ENCODE measurements around the gene DHRS12.

DHRS12 gene

DNA sequence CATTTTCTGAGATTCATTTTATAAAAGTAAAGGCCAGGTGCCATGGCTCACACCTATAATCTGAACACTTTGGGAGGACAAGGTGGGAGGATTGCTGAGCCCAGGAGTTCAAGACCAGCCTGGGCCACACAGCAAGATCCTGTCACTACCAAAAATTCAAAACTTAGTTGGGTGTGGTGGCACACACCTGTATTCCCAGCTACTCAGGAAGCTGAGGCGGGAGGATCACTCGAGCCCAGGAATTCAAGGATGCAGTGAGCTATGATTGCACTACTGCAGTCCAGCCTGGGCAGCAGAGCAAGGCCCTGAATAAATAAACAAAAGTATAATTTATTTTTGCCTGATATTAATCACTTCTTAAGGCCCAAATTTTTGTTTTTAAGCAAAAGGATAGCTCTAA is 40.5 kb downstream of the DHRS12 start:
- FAIRE-seq (no peak), DNase-seq (ENCODE audit: low spot score) (no peak)

DNA sequence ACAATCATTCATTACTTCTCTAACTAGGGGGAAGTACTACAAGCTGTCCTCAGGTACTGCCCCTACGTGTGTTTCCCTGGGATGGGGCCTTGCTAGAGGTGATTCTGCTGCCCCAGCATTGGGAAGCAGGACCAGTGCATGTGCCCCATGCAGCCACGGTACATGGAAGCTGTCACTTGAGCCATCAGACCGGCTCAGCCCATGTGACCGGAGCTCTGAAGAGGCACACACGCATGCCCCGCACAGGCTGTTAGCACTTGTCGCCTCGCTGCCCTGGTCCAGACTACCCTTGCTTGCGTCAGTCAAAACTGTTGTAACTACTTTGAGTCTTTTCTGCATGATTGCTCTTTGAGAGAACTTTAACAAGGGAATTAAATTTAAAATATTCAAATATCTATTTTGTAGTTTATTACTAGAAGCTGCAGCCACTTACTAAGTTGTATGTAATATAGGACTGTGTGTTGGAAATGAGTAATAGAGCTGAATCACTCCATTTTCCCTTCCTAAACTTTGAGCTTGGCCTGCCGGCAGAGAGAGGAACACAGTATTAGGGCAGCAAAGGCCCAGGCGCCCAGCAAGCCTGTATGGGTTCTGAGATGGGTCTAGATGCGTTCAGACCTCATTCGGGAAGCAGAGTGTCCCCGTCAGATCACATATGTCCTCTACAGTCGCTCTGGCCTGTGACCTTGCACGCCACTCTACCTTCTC is 42.2 kb downstream of the DHRS12 start:
- no peak for FAIRE-seq

DNA sequence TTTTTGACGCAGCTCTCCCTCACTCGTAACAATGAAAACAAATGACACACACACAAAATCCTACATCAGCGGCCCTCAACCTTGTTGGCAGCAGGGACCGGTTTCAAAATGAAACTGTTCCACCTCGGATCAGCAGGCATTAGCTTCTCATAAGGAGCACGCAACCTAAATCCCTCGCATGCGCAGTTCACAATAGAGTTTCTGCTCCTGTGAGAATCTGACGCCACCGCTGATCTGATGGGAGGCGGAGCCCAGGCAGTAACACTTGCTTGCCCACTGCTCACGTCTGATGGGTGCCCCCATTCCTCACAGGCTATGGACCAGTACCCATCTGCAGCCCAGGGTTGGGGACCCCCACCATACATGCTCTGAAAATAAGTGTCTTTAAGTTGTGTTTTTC is 43.4 kb downstream of the DHRS12 start:
- FAIRE-seq (no peak), DNase-seq (ENCODE audit: low spot score) (no peak)

More for the DNA sequence above, 42.2 kb downstream of the DHRS12 start:
- DNase-seq (ENCODE audit: low spot score) = no peak

DNA sequence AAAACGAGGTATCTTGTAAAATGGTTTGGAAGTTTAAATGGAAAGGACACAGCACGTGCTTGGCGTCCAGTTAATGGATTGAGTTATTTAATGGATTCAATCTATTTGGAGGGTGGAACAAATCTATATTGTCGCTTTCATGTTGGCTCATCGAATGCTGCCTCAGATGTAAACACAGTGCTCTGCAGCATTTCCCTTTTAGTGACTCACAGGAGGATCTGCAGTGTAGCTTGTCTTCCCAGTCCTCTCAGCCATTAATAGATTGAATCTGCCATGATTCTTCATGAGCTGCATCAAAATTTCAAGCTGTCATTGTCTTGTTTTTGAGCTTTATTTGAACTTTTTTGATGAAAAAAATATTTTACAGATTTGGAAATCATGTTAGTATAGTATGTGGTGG is 44.7 kb downstream of the DHRS12 start:
- FAIRE-seq (no peak), DNase-seq (ENCODE audit: low spot score) (no peak)

DNA sequence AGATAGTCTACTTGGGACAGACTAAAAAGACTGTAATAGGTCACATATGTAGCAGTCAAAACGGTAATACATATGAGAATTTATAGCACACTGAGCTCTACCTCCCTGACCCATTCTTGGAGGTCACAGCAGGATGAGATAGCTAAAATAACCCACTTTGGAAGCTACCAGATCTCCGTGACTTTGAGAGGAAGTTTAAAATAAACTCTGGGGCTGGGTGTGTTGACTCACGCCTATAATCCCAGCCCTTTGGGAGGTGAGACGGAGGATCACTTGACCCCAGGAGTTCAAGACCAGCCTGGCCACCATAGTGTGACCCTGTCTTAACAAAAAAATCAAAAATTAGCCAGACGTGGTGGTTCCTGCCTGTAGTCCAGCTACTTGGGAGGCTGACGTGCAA is 45.3 kb downstream of the DHRS12 start:
- DNase-seq (ENCODE audit: low spot score) (no peak), FAIRE-seq (no peak)

DNA sequence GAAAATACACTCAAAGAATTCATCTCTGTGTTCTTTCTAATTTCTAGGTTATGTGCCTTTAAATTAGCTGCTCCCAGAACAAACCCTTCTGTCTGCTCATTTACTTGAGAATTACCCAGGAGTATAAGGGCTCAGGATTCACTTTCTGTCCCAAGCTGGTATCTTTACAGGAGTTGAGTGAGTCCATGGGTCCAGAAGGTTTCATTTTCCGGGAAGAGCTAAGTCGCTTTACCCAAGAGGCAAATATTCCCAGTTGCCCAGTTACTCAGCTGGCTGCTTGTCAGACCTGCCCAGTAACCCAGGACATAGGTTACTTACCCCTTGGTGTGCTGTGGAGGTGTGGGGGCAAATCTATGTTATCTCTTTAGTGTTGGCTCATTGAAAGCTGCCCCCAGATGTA is 47.3 kb downstream of the DHRS12 start:
- FAIRE-seq = no peak
- DNase-seq (ENCODE audit: low spot score) = no peak

DNA sequence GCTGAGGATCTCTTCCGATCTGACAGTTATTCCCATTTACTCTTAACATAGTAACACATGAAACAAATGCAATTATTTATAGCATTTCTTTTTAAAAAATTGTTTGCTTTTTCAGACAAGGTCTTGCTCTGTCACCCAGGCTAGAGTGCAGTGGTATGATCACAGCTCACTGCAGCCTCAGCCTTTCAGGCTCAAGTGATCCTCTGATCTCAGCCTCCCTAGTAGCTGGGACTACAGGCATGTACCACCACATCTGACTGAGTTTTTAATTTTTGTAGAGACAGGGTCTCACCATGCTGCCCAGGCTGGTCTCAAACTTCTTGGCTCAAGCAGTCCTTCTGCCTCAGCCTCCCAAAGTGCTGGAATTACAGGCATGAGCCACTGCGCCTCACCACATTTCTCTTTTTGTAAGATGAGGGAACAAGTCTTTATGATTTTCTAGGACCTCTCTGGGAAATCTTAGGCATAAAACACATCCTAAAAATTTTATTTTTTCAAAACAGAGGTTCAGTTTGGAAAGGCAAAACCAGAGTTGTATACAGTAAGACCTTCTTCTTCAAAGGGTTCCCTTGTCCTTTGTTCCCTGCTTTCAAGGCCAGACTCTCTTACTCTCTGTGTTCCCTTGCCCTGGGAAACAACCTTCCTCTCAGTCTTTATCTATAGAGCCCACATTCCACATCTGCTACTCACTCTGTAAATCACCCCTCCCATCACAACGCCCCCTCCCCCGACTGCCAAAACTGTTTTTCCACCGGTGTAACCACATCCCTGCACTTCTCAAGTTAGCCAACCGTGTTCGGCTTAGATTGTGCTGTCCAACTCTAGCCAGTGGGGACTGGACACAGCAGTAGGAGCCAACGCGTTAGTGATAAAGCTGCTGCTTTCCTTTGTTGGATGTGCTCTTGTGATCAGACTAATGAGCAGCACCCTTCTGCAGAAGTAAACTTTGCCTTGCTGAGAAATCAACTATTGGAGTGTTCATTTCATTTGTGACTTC is 56.2 kb downstream of the DHRS12 start:
- FAIRE-seq (no peak), DNase-seq (ENCODE audit: low spot score) (no peak)

DNA sequence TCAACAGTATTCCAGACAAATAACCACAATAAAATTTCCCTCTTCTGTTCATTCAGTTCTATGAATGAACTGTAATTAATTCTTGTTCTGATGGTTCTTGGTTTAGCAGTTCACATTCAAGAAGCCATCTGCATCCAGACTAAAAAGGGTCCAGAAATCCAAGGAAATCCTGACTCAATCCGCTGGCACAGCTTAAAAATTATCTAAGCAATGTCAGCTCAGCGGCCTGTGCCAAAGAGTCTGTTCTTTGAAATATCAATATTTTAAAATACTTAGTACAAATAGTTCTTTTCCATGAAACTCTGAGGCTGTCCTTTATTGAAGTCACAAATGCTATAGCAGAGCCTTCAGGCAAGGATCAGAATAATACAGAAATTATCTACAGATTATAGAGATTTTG is 57.2 kb downstream of the DHRS12 start:
- FAIRE-seq = no peak
- DNase-seq (ENCODE audit: low spot score) = no peak

DNA sequence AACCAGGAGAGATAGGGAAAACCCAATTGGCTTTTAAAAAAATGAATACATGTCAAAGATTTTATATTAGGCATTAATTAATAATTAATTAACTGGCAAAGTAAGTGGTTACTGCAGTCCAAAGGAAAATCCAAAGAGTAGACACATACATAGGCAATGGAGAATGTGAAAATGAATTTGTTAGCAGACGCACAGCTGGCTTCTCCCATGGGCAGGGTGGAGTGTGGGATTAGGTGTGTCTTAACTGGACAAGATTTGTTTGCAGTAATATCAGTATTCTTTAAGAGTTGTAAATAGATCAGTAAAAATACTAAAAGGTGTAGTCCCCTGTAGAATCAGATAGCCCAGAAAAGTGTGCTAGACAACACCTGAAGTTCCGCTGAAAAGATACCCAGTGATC is 58.7 kb downstream of the DHRS12 start:
- DNase-seq (ENCODE audit: low spot score) (no peak), FAIRE-seq (no peak)

DNA sequence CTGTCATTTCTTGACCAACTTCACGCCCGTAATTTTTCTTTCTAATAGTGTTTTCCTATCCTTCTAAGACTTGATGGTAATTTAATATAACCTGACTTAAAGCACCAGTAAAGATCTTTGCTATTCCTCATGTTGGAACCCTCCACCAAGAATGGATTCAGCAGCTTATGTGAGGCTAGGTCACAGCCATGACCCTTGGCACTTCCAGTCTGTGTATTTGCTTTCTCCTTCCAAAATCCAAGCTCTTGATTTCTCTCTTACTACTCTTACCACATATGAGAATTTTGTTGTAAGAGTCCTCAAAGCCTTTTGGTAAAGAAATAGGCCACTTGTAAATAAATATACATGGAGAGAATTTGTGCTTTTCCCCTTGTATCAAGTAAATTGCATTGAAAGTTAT is 61.4 kb downstream of the DHRS12 start:
- no peak for DNase-seq (ENCODE audit: low spot score)
- FAIRE-seq = no peak

DNA sequence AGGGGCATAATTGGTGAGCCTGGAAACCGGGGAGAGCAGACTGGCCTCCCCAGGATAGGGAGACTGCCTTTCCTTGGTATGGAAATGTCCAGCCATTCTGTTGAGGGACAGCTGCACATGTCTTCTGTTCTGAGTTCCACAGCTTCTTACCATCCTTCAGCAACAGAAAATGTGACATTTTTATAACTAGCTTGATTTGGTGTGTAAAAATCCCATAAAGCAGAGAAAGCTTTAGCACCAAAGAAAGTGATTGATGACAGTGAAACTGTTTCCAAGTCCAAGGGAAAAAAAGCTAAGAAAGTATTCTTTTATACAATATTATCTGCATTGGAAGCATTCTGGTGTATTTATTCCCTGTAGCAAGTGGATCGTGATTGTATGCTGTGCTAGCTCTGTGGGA is 61.9 kb downstream of the DHRS12 start:
- DNase-seq (ENCODE audit: low spot score) = no peak
- no peak for FAIRE-seq

DNA sequence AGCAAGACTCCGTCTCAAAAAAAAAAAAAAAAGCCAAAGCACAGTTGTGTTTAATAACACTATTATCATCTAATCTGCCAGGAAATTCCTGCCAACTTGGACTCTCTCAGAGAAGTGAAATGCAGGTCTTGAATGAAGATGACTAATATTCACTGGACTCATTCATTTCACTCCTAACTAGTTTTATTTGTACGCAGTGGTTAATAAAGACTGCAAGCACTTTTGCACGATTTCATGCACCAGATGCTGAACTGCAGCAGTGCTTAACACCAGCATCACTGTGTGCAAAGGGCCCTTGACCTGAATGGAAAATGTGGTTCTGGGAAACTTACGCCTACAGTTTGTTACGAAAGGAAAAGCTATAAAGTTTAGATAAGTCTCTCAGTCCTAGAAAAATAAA is 63.3 kb downstream of the DHRS12 start:
- no peak for DNase-seq (ENCODE audit: low spot score)
- FAIRE-seq = no peak

DNA sequence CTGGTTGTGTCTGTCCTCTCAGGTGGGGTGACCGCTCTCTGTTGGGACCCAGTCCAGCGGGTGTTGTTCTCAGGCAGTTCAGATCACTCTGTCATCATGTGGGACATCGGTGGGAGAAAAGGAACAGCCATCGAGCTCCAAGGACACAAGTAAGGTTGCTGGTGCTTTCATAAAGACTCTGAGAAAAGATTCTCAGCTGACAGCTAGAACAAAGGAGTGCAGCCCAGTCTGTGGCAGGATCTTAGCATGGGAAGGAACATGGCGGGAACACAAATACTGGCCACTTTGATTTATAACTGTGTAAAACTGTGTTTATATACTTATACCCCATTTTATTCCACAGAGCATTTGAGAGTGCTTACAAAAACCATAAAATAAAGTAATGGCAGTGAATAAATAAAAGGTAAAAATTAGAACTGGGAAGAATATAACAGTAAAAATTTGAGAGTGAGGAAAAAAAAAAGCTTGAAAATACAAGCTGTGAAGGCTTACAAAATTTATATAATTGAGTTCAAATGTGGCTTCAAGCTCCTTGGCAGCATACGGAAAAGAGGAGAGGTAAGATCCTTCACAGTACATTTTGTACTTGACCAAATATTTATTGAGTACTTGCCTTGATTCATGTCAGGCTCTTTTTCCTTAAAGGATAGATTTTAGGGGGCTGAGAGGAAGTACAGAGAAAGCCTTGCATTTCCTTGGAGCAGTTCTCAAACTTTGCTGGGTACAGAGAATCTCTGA is 64.8 kb downstream of the DHRS12 start:
- FAIRE-seq = no peak
- no peak for DNase-seq (ENCODE audit: low spot score)

DNA sequence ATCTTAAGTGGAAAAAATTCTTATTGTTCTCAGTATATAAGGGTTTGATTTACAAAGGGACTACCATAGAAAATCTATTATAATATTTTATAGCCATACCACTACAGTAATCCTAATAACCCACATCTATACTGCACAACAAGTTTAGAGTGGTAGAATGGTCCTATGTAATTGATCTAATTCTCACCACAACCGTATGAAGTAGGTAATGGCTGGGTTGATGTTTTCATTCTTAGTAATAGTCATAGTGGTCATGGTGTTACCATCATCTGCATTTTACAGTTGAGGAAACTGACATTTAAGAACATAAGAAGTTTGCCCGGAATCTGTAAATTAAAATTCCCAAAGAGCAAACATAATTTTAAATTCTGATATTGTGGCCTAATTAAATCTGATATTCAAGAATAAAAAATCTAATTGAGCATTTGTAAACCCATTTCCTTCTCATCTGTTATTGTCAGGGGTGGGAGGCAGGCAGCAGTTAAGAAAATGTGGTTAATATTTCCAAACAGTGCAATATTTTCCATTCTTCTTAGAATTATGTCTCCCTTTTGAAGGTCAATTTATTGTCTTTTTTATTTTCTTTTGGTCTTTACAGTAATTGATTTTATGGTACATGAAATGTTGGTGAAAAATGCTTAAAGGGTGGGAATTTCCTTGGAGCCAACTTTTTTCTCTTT is 65.6 kb downstream of the DHRS12 start:
- FAIRE-seq (no peak), DNase-seq (ENCODE audit: low spot score) (no peak)

DNA sequence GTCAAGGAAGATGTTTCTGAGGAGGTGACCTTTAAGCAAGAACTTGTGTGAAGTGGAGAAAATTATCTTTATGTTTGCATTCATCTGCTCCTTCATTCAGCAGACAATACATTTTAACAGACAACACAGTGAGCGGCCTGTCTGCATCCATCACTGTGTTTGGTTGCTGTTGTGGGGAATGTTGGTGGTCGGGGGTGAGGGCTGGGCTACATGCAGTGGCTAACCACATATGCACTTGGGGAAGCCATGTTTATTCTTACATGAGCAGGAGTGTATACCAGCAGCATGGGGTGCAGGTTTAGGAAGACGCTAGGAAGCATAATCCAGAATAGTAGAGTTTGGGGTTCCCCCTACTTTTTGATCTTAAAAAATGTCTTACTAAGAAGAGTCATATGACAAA is 66.4 kb downstream of the DHRS12 start:
- no peak for DNase-seq (ENCODE audit: low spot score)
- no peak for FAIRE-seq

DNA sequence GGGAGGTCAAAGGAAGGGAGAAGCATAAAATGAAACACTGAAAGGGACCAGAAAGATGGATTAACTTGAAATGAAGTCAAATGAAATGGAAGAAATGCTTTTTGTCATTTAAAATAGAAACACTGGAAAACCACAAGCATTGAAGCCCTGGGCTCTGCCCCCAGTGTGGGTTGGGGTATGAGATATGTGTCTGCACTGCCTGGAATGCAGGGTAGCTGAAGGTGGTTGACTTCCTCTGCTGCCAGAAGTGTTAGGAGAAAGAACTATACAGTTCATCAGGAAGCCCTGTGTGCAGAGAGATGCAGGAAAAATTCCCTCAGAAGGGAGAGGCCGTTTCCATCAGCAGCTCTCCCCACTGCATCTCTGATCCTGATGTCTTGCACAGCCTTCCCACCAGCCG is 69.2 kb downstream of the DHRS12 start:
- DNase-seq (ENCODE audit: low spot score) (no peak), FAIRE-seq (no peak)

DNA sequence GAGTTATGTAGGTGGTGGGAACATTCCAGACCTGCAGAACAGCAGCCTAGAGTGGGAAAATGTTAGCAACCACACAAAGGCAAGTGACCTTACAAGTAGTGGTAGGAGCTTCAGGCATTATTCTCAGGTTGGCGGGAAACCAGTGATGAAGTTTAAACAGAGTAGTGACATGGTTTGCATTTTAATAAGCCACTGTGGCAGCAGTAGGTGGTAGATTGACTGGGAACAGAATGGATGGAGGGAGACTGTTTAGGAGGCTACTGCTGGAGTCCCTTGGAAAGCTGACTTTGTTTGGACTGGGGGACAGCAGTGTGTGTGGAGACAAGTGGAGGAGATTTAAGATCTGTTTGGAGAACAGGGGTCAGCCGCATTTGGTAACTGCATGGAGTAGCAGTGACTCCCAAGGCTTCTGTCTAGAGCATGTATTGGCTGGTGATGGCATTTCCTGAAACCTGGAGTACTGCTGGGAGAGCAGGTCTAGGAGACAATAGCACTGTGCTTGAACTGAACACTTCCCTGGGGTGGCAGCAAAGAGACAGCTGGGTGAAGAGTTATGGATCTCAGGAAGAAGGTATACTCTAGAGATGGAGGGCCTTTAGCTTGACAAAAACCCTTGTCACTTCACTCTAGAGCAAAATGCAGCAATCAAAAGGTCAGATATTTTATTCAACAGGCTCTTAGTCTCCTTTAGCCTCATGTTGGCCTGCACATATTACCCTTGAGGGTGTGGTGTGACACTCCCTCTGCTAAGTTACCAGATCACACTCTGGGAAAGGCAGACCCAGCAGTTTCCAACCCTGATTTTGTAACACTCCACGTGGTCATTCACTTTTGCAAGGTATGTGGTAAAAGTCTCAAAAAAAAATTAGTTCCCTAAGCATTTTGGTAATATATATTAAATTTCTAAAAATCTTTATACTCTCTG is 70.3 kb downstream of the DHRS12 start:
- FAIRE-seq = no peak
- no peak for DNase-seq (ENCODE audit: low spot score)

DNA sequence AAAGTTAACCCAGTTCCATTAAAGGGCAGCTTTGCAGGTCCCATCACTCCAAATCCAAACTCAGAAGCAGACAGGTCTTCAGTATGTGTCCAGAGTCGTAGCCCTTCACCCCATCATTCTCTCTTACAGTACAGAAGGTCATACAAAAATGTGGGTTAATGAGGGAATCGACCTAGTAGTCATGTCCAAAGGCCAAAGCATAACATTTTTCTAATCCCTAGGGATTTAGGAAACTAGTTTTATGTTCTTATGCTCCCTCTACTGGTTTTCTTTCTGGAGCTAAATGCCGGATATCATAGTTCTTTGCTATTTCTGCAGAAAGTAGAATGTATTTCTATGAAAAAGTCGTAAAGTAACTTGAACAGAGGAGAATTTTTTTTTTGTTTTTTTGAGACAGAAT is 72.2 kb downstream of the DHRS12 start:
- FAIRE-seq = no peak
- DNase-seq (ENCODE audit: low spot score) = no peak

DNA sequence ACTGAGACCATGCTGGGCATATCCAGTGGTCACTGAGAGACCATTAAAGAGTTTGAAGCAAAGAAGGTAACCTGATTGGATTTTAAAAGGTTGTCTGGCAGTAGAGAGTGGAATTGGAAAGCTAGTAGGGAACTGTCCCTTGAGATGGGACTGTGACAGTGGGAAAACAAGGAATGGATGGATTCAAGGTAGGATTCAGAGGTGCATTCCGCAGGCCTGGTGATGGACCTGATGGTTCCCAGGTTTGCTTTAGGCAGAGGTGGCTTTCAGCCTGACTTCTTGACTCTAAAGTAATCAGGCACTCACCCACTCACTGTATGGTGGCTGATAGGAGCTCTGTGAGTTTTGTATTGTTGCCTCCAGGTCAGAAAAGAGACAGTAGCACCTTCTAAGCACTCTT is 73.0 kb downstream of the DHRS12 start:
- DNase-seq (ENCODE audit: low spot score) (no peak), FAIRE-seq (no peak)

DNA sequence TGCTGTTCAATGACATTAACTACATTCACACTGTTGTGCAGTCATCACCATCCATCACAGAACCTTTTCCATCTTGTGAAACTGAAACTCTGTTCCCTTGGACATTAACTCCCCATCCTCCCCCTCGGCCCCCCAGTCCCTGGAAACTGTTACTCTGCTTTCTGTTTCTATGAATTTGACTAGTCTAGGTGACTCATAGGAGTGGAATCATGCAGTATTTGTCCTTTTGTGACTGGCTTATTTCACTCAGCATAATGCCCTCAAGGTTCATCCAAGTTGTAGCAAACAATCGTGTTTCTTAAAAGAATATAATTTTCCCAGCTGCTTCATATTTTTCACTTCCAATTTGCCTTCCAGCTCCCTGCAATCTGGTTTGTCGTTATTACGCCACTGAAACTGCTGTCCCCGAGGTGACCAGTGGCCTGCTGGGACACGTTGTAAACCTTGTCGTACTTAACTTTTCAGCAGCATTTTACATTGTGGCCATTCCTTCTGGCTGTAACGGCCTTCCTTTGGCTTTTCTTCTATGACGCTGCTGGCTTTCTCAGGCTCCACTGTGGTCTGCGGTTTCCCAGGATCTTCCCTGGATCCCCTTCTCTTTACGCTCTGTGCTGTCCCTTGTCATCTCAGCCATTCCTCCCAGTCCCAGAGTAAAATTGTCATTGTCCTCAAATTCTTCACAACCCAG is 74.0 kb downstream of the DHRS12 start:
- peak; percentile 84 for FAIRE-seq
- peak; percentile 85 for DNase-seq (ENCODE audit: low spot score)
